Thymus (tissue), 11 donors: ENCODE measurements around the gene DNM3. TPM values are rescaled to one million over a fixed set of nuclear protein-coding genes. Genes with fewer than 3 reads are reported as not detected.

Experiments used
- DNase-seq, 9 donors: peaks; one replicate each; pipeline ENCODE4 v3.0.0-alpha.2; 2013; ENCODE audit warnings: low spot score in 9 of 9, low read depth in 6 of 9, missing footprints in 1 of 9
- H3K27ac ChIP-seq, 2 donors: one replicate each; pipeline ENCODE4 v1.5.1; 2013; ENCODE audit warnings: control low read depth in 1 of 2, low read depth in 1 of 2, low read length in 1 of 2, mild to moderate bottlenecking in 1 of 2, moderate library complexity in 1 of 2
- H3K27me3 ChIP-seq, 2 donors: one replicate each; pipeline ENCODE4 v1.5.1; 2013; ENCODE audit warnings: low read length in 1 of 2; ENCODE audit not compliant: control insufficient read depth in 2 of 2, insufficient read depth in 1 of 2
- H3K36me3 ChIP-seq, 2 donors: one replicate each; pipeline ENCODE4 v1.5.1; 2013; ENCODE audit warnings: low read length in 1 of 2, mild to moderate bottlenecking in 1 of 2, moderate library complexity in 1 of 2; ENCODE audit not compliant: control insufficient read depth in 2 of 2, insufficient read depth in 2 of 2
- H3K4me1 ChIP-seq, 2 donors: one replicate each; pipeline ENCODE4 v1.5.1; 2013; ENCODE audit warnings: low read length in 2 of 2; ENCODE audit not compliant: control insufficient read depth in 2 of 2, insufficient read depth in 2 of 2
- H3K4me3 ChIP-seq, 2 donors: one replicate each; pipeline ENCODE4 v1.5.1; 2013; ENCODE audit warnings: low read length in 2 of 2, control low read depth in 1 of 2, mild to moderate bottlenecking in 1 of 2
- H3K9me3 ChIP-seq, 2 donors: one replicate each; pipeline ENCODE4 v1.5.1; 2013; ENCODE audit warnings: low read length in 1 of 2, mild to moderate bottlenecking in 1 of 2; ENCODE audit not compliant: control insufficient read depth in 2 of 2, insufficient read depth in 1 of 2
- WGBS: extraction: QIAGEN DNeasy Blood & Tissue Kit; methylation state at CpG from one replicate; pipeline ENCODE4 v1.1.7; 2013; 5-methylcytosine and 5-hydroxymethylcytosine counted together
- polyA plus RNA-seq: library from polyadenylated mRNA; stranded (reverse); fragments of 200-250 nt; gene quantifications from one replicate; pipeline ENCODE4 v1.2.3, GENCODE V29; 2013
- total RNA-seq: library from RNA; stranded (reverse); fragments of 120-200 nt; gene quantifications from one replicate; pipeline ENCODE4 v1.2.4, GENCODE V29; 2013
- donor health status: healthy.

The DNM3 gene
- total and polyA plus RNA-seq, 2 donors: 1.9 to 2.2 TPM

- Histone ChIP-seq H3K4me3 (no peak overlapping the region), H3K9me3 (no peaks in the 10 kb centered on the region), H3K27ac (no peak overlapping the region), H3K36me3 (no peaks in the 10 kb centered on the region), H3K27me3 (no peaks in the 10 kb centered on the region), H3K4me1 (peaks cover 0 to 6% of the 10 kb centered on the region in 2 donors)
- DNase-seq: no peak
- WGBS: 59% methylated on average over 3 of the region's 3 CpGs
Measured at GRCh38 chr1:172185996-172186395, 344.7 kb downstream of the DNM3 start.

GRCh38 chr1:172201572-172201971 is 360.3 kb downstream of the DNM3 start:
- WGBS: 63% methylated on average over 3 of the region's 3 CpGs
- DNase-seq: no peak
- Histone ChIP-seq H3K27me3 (no peaks in the 10 kb centered on the region), H3K4me3 (no peak overlapping the region), H3K27ac (no peak overlapping the region), H3K9me3 (no peaks in the 10 kb centered on the region), H3K36me3 (no peaks in the 10 kb centered on the region), H3K4me1 (no peaks in the 10 kb centered on the region)

- no peak for DNase-seq
- no peaks in the 10 kb centered on the region for H3K27me3 ChIP-seq
- 90% methylated on average over 8 of the region's 8 CpGs for WGBS
- no peak overlapping the region for H3K4me3 ChIP-seq
- H3K36me3 ChIP-seq: no peaks in the 10 kb centered on the region
- H3K4me1 ChIP-seq: no peaks in the 10 kb centered on the region
- no peaks in the 10 kb centered on the region for H3K9me3 ChIP-seq
- H3K27ac ChIP-seq: no peak overlapping the region
Measured at GRCh38 chr1:172203135-172203823, 362.0 kb downstream of the DNM3 start.

- Histone ChIP-seq H3K27me3 (no peaks in the 10 kb centered on the region), H3K4me1 (no peaks in the 10 kb centered on the region), H3K4me3 (no peak overlapping the region), H3K9me3 (no peaks in the 10 kb centered on the region), H3K36me3 (no peaks in the 10 kb centered on the region), H3K27ac (no peak overlapping the region)
- DNase-seq: no peak
Measured at GRCh38 chr1:172203902-172204301, 362.6 kb downstream of the DNM3 start.

GRCh38 chr1:172206256-172206655 is 365.0 kb downstream of the DNM3 start:
- Histone ChIP-seq H3K4me1 (no peaks in the 10 kb centered on the region), H3K9me3 (no peaks in the 10 kb centered on the region)

GRCh38 chr1:172208635-172209034 is 367.3 kb downstream of the DNM3 start:
- Histone ChIP-seq H3K27me3 (no peaks in the 10 kb centered on the region), H3K27ac (no peak overlapping the region), H3K4me1 (no peaks in the 10 kb centered on the region), H3K9me3 (no peaks in the 10 kb centered on the region), H3K4me3 (no peak overlapping the region), H3K36me3 (no peaks in the 10 kb centered on the region)
- WGBS: 94% methylated on average over 4 of the region's 4 CpGs
- no peak for DNase-seq

More at GRCh38 chr1:172206256-172206655, 365.0 kb downstream of the DNM3 start:
- no peak for DNase-seq
- Histone ChIP-seq H3K27ac (no peak overlapping the region), H3K36me3 (no peaks in the 10 kb centered on the region), H3K4me3 (no peak overlapping the region), H3K27me3 (no peaks in the 10 kb centered on the region)

GRCh38 chr1:172211221-172211620 is 369.9 kb downstream of the DNM3 start:
- H3K4me1 ChIP-seq: no peaks in the 10 kb centered on the region
- 88% methylated on average over 5 of the region's 5 CpGs for WGBS
- no peak overlapping the region for H3K27ac ChIP-seq
- no peak for DNase-seq
- no peak overlapping the region for H3K4me3 ChIP-seq
- no peaks in the 10 kb centered on the region for H3K9me3 ChIP-seq
- no peaks in the 10 kb centered on the region for H3K36me3 ChIP-seq
- H3K27me3 ChIP-seq: no peaks in the 10 kb centered on the region

- no peaks in the 10 kb centered on the region for H3K4me1 ChIP-seq
- H3K27me3 ChIP-seq: no peaks in the 10 kb centered on the region
- no peaks in the 10 kb centered on the region for H3K36me3 ChIP-seq
- 80% methylated on average over 3 of the region's 3 CpGs for WGBS
- no peak overlapping the region for H3K27ac ChIP-seq
- H3K4me3 ChIP-seq: no peak overlapping the region
- no peak for DNase-seq
- no peaks in the 10 kb centered on the region for H3K9me3 ChIP-seq
Measured at GRCh38 chr1:172212124-172212523, 370.8 kb downstream of the DNM3 start.

GRCh38 chr1:172215006-172215405 is 373.7 kb downstream of the DNM3 start:
- H3K4me1 ChIP-seq: no peaks in the 10 kb centered on the region
- H3K36me3 ChIP-seq: no peaks in the 10 kb centered on the region
- no peaks in the 10 kb centered on the region for H3K27me3 ChIP-seq
- DNase-seq: no peak
- WGBS: 99% methylated on average over 3 of the region's 3 CpGs
- no peak overlapping the region for H3K4me3 ChIP-seq
- no peak overlapping the region for H3K27ac ChIP-seq
- H3K9me3 ChIP-seq: no peaks in the 10 kb centered on the region
